Caco-2 (cell line): ENCODE data around the gene TRAPPC2L. TPM values are rescaled to one million over a fixed set of nuclear protein-coding genes. Genes with fewer than 3 reads are reported as not detected.
"Not testable (repeated sequence)": the region's sequence is repeated elsewhere in the genome, so short reads cannot be mapped to it uniquely, and the experiment has no call there.

ENCODE experiments used
- BruUV-seq: library from RNA; stranded (reverse); fragments of 400-500 nt; replicated peaks from 2 replicates; lab custom pipeline; 2021; lab: Mats Ljungman, UMichigan
- CTCF ChIA-PET: fragments of 300-600 bp; sonication (Branson Sonifier 250); formaldehyde crosslinking; loops from one replicate; lab custom pipeline; 2022; ENCODE audit warnings: antibody characterized with exemption; lab: Charles Lee
- POLR2A ChIA-PET: fragments of 300-600 bp; sonication (Branson Sonifier 250); formaldehyde crosslinking; loops from one replicate; lab custom pipeline; 2022; ENCODE audit warnings: antibody characterized with exemption; lab: Charles Lee
- DNase-seq, 2 experiments: peaks; one replicate each; pipeline versions ENCODE4 v3.0.0 to v3.0.0-alpha.2; 2020 to 2022
- H3K27me3 ChIP-seq: replicated peaks from 2 replicates; pipeline ENCODE4 v1.6.0; 2011; ENCODE audit warnings: low read length; ENCODE audit not compliant: control insufficient read depth, insufficient read depth
- H3K36me3 ChIP-seq: 2 replicates; pipeline ENCODE4 v1.5.1; 2011; ENCODE audit warnings: low read length; ENCODE audit not compliant: control insufficient read depth, insufficient read depth
- H3K4me1 ChIP-seq: fragments of 250-450 bp; sonication (Bioruptor Pico); 2 replicates; pipeline ENCODE4 v1.5.1; 2020; ENCODE audit warnings: mild to moderate bottlenecking
- H3K4me3 ChIP-seq: 2 replicates; pipeline ENCODE4 v1.5.1; 2011; ENCODE audit warnings: low read depth, mild to moderate bottlenecking, control low read depth, low read length
- H3K9me3 ChIP-seq: fragments of 250-450 bp; sonication (Bioruptor Pico); 2 replicates; pipeline ENCODE4 v1.5.1; 2020; ENCODE audit warnings: mild to moderate bottlenecking, moderate library complexity
- H3K27ac Mint-ChIP-seq: one replicate; pipeline ENCODE4 v1.8.0; 2022; ENCODE audit warnings: mixed read lengths; ENCODE audit not compliant: unreplicated experiment
- H3K27me3 Mint-ChIP-seq: one replicate; pipeline ENCODE4 v1.8.0; 2022; ENCODE audit warnings: mixed read lengths; ENCODE audit not compliant: insufficient read depth, unreplicated experiment
- H3K36me3 Mint-ChIP-seq: one replicate; pipeline ENCODE4 v1.8.0; 2022; ENCODE audit warnings: mild to moderate bottlenecking, mixed read lengths; ENCODE audit not compliant: insufficient read depth, unreplicated experiment
- H3K4me1 Mint-ChIP-seq: one replicate; pipeline ENCODE4 v1.8.0; 2022; ENCODE audit warnings: low read depth, mixed read lengths; ENCODE audit not compliant: unreplicated experiment
- H3K4me3 Mint-ChIP-seq: one replicate; pipeline ENCODE4 v1.8.0; 2022; ENCODE audit warnings: mild to moderate bottlenecking, moderate library complexity, mixed read lengths; ENCODE audit not compliant: unreplicated experiment
- H3K9me3 Mint-ChIP-seq: one replicate; pipeline ENCODE4 v1.8.0; 2022; ENCODE audit warnings: mixed read lengths; ENCODE audit not compliant: unreplicated experiment
- CTCF ChIP-seq, 2 experiments: fragments of 200-600 bp in 1 of 2; IDR thresholded peaks; 1 replicate in 1 of 2; 2 replicates in 1 of 2; pipeline versions ENCODE4 v1.5.1 to v1.8.0; 2011 to 2022; ENCODE audit warnings: antibody characterized with exemption in 1 of 2, control low read depth in 1 of 2, inconsistent platforms in 1 of 2, low read depth in 1 of 2, low read length in 1 of 2, mild to moderate bottlenecking in 1 of 2, moderate library complexity in 1 of 2; ENCODE audit not compliant: insufficient read depth in 1 of 2, severe bottlenecking in 1 of 2, unreplicated experiment in 1 of 2
- intact Hi-C: fragments of 100-400 bp; cut with micrococcal nuclease; formaldehyde crosslinking; loops from one replicate; pipeline ENCODE4 v1.10.0; 2022; ENCODE audit not compliant: unreplicated experiment
- total RNA-seq: library from RNA; stranded (reverse); gene quantifications from 2 replicates; pipeline ENCODE4 v1.2.3, GENCODE V29; 2022

The TRAPPC2L gene
- total RNA-seq, 1 experiment from 2014 or later = 179 TPM

GRCh38 chr16:88822281-88823040, 34.5 kb upstream of the TRAPPC2L start:
- H3K36me3 ChIP-seq = no peaks in the 10 kb centered on the region; the same call in 1 of the 2 replicates
- no peak overlapping the region for H3K4me3 Mint-ChIP-seq
- no peaks in the 10 kb centered on the region for H3K4me1 ChIP-seq
- no peaks in the 10 kb centered on the region for H3K27me3 Mint-ChIP-seq
- peaks cover 24% of the 10 kb centered on the region for H3K36me3 Mint-ChIP-seq
- H3K4me1 Mint-ChIP-seq = no peaks in the 10 kb centered on the region
- no peak overlapping the region for H3K4me3 ChIP-seq
- intact Hi-C loops = no loop called here
- H3K9me3 Mint-ChIP-seq = no peaks in the 10 kb centered on the region
- H3K9me3 ChIP-seq = no peaks in the 10 kb centered on the region
- no peaks in the 10 kb centered on the region for H3K27me3 ChIP-seq
- CTCF ChIA-PET = interaction anchor here (1.1 kb wide), 1 partner anchor 85 kb away, joined by 4 read pairs; no protein-coding TSS in a partner anchor
- BruUV-seq = no TSS peak
- H3K27ac Mint-ChIP-seq = no peak overlapping the region
- no peak for TF ChIP-seq CTCF (IDR thresholded peaks at IDR 0.05; ENCODE audit: insufficient read depth in 1 of 2, low read depth in 1 of 2, low read length in 1 of 2, severe bottlenecking in 1 of 2, unreplicated experiment in 1 of 2)
- DNase-seq = no peak
- POLR2A ChIA-PET = no interaction called here

GRCh38 chr16:88823646-88824045, 33.3 kb upstream of the TRAPPC2L start:
- H3K9me3 Mint-ChIP-seq, POLR2A ChIA-PET, H3K4me3 Mint-ChIP-seq, CTCF ChIA-PET, H3K9me3 ChIP-seq, intact Hi-C loops, DNase-seq, H3K27me3 Mint-ChIP-seq, H3K27me3 ChIP-seq, BruUV-seq, H3K27ac Mint-ChIP-seq, H3K4me3 ChIP-seq, H3K4me1 Mint-ChIP-seq, H3K36me3 ChIP-seq, H3K4me1 ChIP-seq: not testable (repeated sequence)
- peaks cover 12% of the 10 kb centered on the region for H3K36me3 Mint-ChIP-seq

- Histone ChIP-seq H3K9me3 (no peaks in the 10 kb centered on the region), H3K4me1 (no peaks in the 10 kb centered on the region), H3K27me3 (no peaks in the 10 kb centered on the region), H3K36me3 (no peaks in the 10 kb centered on the region; the same call in none of the 2 replicates), H3K4me3 (no peak overlapping the region)
- no peak for DNase-seq
- CTCF ChIA-PET = interaction anchor here (0.6 kb wide), 1 partner anchor 12 kb away, joined by 3 read pairs; no protein-coding TSS in a partner anchor
- Mint-ChIP-seq H3K36me3 (peaks cover 17% of the 10 kb centered on the region), H3K27me3 (no peaks in the 10 kb centered on the region), H3K9me3 (no peaks in the 10 kb centered on the region), H3K27ac (no peak overlapping the region), H3K4me3 (no peak overlapping the region), H3K4me1 (no peaks in the 10 kb centered on the region)
- no TSS peak for BruUV-seq
- POLR2A ChIA-PET = no interaction called here
- intact Hi-C loops = no loop called here
- TF ChIP-seq CTCF (IDR thresholded peaks at IDR 0.05; ENCODE audit: insufficient read depth in 1 of 2, low read depth in 1 of 2, low read length in 1 of 2, severe bottlenecking in 1 of 2, unreplicated experiment in 1 of 2) = no peak
Observed at GRCh38 chr16:88824256-88825077, 32.5 kb upstream of the TRAPPC2L start.
